Measurements from ENCODE around the gene SREBF2. TPM values are rescaled to one million over a fixed set of nuclear protein-coding genes. Genes with fewer than 3 reads are reported as not detected.

SREBF2 gene
- total and polyA plus RNA-seq, 2 of the 13 experiments (the other 11 are each of a cell fraction or from before 2014, with no cell fraction given), result 53.8 to 72.6 TPM

DNA sequence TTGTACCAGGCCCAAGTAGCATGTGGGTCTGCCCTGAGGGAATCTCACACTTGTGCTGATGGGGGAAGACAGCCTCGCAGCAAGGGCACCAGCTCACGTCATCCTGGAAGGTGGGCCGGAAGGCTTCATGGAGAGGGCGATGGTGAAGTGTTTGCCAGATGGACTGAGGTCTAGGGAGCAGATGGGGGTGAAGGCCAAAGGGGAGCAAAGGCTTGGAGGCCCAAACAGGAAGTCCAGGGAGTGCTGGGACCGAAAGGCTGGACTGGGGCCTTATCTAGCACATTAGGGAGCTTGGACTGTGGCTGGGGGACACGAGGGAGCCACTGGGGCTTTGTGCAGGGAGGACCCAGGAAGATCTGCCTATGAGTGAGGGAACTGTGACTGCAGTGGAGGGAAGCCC, 94.9 kb downstream of the SREBF2 start:
- Histone ChIP-seq H3K9me3 (ENCODE audit: low read length) (no peaks in the 10 kb centered on the region), H3K27ac (ENCODE audit: extremely low read length, insufficient read depth, low read length) (no peak overlapping the region), H3K9ac (ENCODE audit: insufficient read depth, low read depth, low read length) (peak overlapping the region; percentile 6; the same call in 1 of the 2 replicates), H4K20me1 (ENCODE audit: insufficient read depth, low read length) (no peaks in the 10 kb centered on the region), H3K4me2 (ENCODE audit: low read depth, low read length) (peak overlapping the region; percentile 54; the same call in 1 of the 2 replicates), H2AFZ (ENCODE audit: low read length) (no peak overlapping the region), H3K79me2 (ENCODE audit: insufficient read depth, low read length) (no peaks in the 10 kb centered on the region), H3K4me1 (ENCODE audit: insufficient read depth, low read length) (peaks cover 35% of the 10 kb centered on the region), H3K27me3 (ENCODE audit: control insufficient read depth in 1 of 2, insufficient read depth in 2 of 2, low read length in 2 of 2) (peaks cover 9 to 11% of the 10 kb centered on the region in 2 experiments; a peak in 4 of 5 replicates), H3K36me3 (replicated peaks in 1 of 2; ENCODE audit: control insufficient read depth in 1 of 2, insufficient read depth in 2 of 2, low read length in 2 of 2) (no peaks in the 10 kb centered on the region), H3K4me3 (replicated peaks in 1 of 3; ENCODE audit: insufficient read depth in 1 of 3, low read depth in 2 of 3, low read length in 3 of 3) (peak overlapping the region in 1 of 3 experiments; percentile 3; a peak in 1 of 6 replicates)
- no TSS peak for BruUV-seq (replicated peaks)
- ChIA-PET CTCF (ENCODE audit: low intra/inter-chr PET ratio, low total read pairs) (no interaction called here), POLR2A (no interaction called here)
- DNase-seq (ENCODE audit: low spot score) (no peak), ATAC-seq (peak; percentile 25), FAIRE-seq (no peak)
- intact Hi-C loops (cut with micrococcal nuclease; ENCODE audit: unreplicated experiment), result no loop called here
- in situ Hi-C loops (cut with HindIII; ENCODE audit: extremely low pct_ligation_motif_present, low pct_unique_long_range_greater_than_20kb), result no loop called here
- 9% methylated on average over 6 of the region's 6 CpGs for WGBS (ENCODE audit: low lambda C conversion rate)
- TF ChIP-seq, protein P1, sequence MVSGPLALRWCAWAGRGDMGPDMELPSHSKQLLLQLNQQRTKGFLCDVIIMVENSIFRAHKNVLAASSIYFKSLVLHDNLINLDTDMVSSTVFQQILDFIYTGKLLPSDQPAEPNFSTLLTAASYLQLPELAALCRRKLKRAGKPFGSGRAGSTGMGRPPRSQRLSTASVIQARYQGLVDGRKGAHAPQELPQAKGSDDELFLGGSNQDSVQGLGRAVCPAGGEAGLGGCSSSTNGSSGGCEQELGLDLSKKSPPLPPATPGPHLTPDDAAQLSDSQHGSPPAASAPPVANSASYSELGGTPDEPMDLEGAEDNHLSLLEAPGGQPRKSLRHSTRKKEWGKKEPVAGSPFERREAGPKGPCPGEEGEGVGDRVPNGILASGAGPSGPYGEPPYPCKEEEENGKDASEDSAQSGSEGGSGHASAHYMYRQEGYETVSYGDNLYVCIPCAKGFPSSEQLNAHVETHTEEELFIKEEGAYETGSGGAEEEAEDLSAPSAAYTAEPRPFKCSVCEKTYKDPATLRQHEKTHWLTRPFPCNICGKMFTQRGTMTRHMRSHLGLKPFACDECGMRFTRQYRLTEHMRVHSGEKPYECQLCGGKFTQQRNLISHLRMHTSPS (CRISPR knock-in tag; IDR thresholded peaks at IDR 0.05; ENCODE audit: low read depth), result no peak
- TF ChIP-seq, protein P2, sequence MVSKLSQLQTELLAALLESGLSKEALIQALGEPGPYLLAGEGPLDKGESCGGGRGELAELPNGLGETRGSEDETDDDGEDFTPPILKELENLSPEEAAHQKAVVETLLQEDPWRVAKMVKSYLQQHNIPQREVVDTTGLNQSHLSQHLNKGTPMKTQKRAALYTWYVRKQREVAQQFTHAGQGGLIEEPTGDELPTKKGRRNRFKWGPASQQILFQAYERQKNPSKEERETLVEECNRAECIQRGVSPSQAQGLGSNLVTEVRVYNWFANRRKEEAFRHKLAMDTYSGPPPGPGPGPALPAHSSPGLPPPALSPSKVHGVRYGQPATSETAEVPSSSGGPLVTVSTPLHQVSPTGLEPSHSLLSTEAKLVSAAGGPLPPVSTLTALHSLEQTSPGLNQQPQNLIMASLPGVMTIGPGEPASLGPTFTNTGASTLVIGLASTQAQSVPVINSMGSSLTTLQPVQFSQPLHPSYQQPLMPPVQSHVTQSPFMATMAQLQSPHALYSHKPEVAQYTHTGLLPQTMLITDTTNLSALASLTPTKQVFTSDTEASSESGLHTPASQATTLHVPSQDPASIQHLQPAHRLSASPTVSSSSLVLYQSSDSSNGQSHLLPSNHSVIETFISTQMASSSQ (IDR thresholded peaks at IDR 0.05; ENCODE audit: low read depth), result no peak
- TF ChIP-seq, protein P2 (CRISPR knock-in tag; IDR thresholded peaks at IDR 0.05; ENCODE audit: borderline replicate concordance), result no peak
- TF ChIP-seq DR1 (CRISPR knock-in tag; IDR thresholded peaks at IDR 0.05), result no peak
- no peak for TF ChIP-seq JUND (CRISPR knock-in tag; IDR thresholded peaks at IDR 0.05)
- no peak for TF ChIP-seq ADNP (CRISPR knock-in tag; IDR thresholded peaks at IDR 0.05)
- TF ChIP-seq, protein P3, sequence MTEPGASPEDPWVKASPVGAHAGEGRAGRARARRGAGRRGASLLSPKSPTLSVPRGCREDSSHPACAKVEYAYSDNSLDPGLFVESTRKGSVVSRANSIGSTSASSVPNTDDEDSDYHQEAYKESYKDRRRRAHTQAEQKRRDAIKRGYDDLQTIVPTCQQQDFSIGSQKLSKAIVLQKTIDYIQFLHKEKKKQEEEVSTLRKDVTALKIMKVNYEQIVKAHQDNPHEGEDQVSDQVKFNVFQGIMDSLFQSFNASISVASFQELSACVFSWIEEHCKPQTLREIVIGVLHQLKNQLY (CRISPR knock-in tag; IDR thresholded peaks at IDR 0.05), result no peak
- TF ChIP-seq ZNF775 (CRISPR knock-in tag; IDR thresholded peaks at IDR 0.05; ENCODE audit: borderline replicate concordance), result no peak
- TF ChIP-seq ZBTB42 (CRISPR knock-in tag; IDR thresholded peaks at IDR 0.05), result no peak
- no peak for TF ChIP-seq NFYB (CRISPR knock-in tag; IDR thresholded peaks at IDR 0.05)
- no peak for TF ChIP-seq TSC22D2 (CRISPR knock-in tag; IDR thresholded peaks at IDR 0.05; ENCODE audit: borderline replicate concordance)
- no peak for TF ChIP-seq PITX1 (CRISPR knock-in tag; IDR thresholded peaks at IDR 0.05)
- TF ChIP-seq MEIS2 (CRISPR knock-in tag; IDR thresholded peaks at IDR 0.05), result no peak
- TF ChIP-seq, protein P4, sequence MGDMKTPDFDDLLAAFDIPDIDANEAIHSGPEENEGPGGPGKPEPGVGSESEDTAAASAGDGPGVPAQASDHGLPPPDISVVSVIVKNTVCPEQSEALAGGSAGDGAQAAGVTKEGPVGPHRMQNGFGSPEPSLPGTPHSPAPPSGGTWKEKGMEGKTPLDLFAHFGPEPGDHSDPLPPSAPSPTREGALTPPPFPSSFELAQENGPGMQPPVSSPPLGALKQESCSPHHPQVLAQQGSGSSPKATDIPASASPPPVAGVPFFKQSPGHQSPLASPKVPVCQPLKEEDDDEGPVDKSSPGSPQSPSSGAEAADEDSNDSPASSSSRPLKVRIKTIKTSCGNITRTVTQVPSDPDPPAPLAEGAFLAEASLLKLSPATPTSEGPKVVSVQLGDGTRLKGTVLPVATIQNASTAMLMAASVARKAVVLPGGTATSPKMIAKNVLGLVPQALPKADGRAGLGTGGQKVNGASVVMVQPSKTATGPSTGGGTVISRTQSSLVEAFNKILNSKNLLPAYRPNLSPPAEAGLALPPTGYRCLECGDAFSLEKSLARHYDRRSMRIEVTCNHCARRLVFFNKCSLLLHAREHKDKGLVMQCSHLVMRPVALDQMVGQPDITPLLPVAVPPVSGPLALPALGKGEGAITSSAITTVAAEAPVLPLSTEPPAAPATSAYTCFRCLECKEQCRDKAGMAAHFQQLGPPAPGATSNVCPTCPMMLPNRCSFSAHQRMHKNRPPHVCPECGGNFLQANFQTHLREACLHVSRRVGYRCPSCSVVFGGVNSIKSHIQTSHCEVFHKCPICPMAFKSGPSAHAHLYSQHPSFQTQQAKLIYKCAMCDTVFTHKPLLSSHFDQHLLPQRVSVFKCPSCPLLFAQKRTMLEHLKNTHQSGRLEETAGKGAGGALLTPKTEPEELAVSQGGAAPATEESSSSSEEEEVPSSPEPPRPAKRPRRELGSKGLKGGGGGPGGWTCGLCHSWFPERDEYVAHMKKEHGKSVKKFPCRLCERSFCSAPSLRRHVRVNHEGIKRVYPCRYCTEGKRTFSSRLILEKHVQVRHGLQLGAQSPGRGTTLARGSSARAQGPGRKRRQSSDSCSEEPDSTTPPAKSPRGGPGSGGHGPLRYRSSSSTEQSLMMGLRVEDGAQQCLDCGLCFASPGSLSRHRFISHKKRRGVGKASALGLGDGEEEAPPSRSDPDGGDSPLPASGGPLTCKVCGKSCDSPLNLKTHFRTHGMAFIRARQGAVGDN (CRISPR knock-in tag; IDR thresholded peaks at IDR 0.05), result peak; percentile 88

Data from HepG2 (cell line).